KG1 (cell line): ENCODE measurements around the gene ZNF143.
"Not testable (repeated sequence)": the region's sequence is repeated elsewhere in the genome, so short reads cannot be mapped to it uniquely, and the experiment has no call there.

Experiments used
- DNase-seq: peaks from one replicate; lab custom pipeline; 2025; lab: John Stamatoyannopoulos, UW

ZNF143 gene

GRCh38 chr11:9460322-9461062, at the start of gene ZNF143:
Gene ZNF143 (plus strand): TSS chr11:9461012. CDS start chr11:9471309, 10,297 bp downstream.
- peak; percentile 99 for DNase-seq

- DNase-seq = no peak
Measured at GRCh38 chr11:9428706-9429105, 32.1 kb upstream of the ZNF143 start.

GRCh38 chr11:9438611-9439010, 22.2 kb upstream of the ZNF143 start:
- no peak for DNase-seq

GRCh38 chr11:9446230-9446629, 14.6 kb upstream of the ZNF143 start:
- no peak for DNase-seq

- no peak for DNase-seq
Measured at GRCh38 chr11:9448576-9449352, 12.0 kb upstream of the ZNF143 start.

DNA sequence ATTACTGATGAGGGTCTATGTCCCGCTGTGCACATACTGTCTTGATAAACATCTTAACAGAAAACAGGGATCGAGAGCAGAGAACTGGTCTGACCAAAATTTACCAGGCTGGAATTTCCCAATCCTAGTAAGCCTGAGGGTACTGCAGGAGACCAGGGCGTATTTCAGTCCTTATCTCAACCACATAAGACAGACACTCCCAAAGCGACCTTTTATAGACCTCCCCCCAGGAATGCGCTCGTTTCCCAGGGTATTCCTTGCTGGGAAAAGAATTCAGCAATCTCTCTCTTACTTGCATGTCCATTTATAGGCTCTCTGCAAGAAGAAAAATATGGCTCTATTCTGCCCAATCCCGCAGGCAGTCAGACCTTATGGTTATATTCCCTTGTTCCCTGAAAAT, 8.8 kb upstream of the ZNF143 start:
- not testable (repeated sequence) for DNase-seq

- DNase-seq = no peak
Measured at GRCh38 chr11:9455722-9456121, 5.1 kb upstream of the ZNF143 start.

DNA sequence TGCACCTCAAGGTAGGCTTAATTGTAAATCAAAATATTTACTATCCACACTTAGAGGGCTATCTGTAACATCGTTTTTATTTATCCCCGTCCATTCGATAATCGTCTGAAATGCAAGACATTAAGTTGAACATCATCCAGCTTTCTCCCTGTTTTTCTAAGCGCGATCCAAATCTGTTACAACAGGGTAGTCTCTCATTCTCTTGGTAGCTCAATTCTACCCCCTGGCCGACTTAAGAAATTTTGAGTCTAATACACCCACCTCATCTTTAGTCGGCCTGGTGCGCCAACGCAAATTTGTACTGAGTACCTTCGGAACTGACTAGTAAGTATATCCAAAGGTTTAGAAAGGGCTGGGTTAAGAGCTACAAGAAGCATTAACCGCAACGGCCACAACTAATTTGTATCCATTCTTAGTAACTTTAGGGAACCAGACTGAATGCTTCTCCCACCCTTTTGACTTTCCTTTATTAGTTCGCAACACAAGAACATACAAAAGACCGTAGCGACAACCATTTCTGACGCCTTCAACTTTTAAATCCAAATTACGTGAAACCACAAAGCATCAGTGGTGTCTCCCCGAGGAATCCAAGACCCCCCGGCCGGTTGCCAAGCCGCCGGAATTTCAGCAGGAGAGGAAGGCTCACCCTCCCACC, 1.0 kb upstream of the ZNF143 start:
- DNase-seq = peak; percentile 47

DNA sequence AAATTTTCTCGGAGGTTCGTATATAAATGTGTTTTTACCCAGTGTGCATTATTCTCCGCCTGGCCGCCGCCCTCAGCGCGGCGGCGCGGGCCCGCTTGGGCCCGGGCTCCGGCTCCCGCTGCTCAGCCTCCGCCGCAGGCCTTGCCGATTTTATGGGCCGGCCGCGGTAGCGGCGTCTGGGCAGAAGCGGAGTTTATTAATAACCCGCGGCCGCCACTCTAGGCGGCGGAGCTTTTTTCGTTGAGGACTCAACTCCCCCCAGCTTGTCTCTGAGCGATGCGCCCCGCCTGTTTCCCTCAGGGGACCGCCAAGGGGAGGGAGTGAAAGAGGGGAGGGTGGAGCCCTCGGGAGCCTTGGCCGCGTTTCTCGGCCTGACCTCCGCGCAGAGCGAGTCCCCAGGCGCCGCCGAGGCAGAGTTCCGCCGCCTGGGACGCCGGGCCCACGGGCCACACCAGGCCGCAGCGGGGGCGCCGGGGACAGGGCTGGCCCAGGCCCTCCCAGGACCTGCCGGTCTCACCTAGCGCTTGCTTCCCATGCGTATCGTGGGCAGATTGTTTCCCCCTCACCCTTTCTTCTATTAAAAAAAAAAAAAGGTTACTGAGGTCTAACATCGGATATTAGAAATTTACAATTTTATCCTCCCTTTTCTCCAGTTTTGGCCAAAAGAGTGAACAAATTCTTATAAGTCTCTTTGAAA, 399 bp downstream of the ZNF143 start:
- peak; percentile 76 for DNase-seq

- DNase-seq = no peak
Measured at GRCh38 chr11:9461760-9462134, 935 bp downstream of the ZNF143 start.

DNA sequence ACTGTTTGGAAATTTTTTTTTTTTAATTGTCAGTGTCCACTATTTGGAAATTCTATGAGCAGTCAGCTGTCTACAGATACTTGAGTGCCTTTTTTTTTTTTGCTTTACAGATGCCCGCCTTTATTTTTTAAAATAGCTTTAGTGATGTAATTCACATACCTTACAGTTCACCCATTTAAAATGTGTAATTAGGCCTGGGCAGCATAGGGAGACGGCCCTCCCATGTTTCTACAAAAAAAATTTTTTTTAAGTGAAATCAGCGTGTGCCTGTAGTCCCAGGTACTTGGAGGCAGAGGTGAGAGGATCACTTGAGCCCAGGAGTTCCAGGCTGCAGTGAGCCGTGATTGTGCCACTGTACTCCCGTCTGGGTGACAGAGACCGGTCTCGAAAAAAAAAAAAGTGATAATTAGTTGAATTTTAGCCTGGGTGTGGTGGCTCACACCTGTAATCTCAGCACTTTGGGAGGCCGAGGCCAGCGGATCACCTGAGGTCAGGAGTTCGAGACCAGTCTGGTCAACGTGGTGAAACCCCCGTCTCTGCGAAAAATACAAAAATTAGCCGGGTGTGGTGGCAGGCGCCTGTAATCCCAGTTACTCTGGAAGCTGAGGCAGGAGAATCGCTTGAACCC, 1.5 kb downstream of the ZNF143 start:
- no peak for DNase-seq

- no peak for DNase-seq
Measured at GRCh38 chr11:9462806-9463537, 2.2 kb downstream of the ZNF143 start.

- DNase-seq = no peak
Measured at GRCh38 chr11:9470765-9471164, 10.0 kb downstream of the ZNF143 start.

DNA sequence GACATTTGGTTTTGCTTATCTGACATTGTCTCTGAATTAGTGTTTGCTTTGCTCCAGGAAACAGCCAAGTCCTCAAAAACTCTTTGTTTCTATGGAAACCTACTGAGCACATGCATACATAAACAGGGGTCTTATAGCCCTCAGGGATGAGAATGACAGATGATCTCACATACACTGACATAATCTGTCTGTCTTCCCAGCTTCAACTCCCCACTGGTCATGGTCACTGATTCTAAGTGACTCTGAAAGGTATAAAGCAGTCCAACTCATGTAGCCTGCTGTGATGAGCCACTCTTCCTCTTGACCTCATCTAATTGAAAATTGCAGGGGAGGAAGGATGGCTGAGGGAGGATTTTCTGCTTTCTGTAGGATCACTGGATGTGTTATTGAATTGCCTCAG, 12.6 kb downstream of the ZNF143 start:
- DNase-seq = no peak

DNA sequence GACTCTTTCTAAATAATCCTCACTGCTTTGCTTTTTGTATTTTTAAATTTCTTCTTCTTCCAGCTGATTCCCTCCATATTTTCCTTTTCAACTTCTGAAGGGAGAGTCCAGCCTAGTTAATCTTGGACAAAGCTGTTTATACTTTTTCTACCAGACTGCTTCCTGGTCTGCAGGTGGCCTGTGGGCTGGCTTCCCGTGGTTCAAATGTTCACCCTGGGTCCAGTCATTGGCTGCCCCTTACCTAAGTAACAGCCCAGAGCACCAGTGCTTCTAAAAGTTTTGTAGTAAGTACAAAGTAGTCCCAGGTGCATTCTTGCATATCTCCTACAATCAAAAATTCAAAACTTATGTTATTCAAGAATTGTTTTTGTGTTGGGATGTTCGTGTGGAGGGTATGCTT, 19.1 kb downstream of the ZNF143 start:
- no peak for DNase-seq

DNA sequence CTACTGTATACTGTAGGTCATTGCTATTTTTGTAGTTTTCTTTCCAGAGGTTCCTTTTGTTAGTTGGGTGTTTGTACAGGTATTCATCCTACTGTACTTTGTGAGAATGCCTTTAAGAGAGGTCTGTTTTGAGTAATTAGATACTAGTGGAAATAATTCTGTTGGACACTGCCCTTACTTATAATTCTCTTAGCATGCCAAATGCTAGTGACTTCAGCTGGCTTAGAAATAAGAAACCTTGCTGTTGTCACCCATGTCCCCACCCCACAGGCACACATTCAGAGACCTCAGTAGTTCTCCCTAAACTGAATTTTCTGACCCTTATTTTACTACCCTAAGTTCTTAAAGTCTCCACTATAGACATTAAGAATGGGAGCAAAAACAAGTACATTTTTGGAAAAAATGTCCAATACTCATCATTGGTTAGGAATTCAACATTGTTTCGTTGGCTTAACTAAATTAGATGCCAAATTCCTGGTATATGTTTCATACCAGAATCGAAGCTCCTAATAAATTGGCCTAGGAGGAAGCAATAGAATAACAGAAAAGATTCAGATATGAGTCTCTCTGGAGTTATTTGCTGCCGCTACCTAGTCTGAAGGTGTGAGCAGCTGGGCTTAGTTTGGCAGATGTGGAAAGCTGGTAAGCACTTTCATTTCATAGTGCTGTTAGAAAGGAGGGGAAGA, 28.4 kb downstream of the ZNF143 start:
- DNase-seq = no peak

DNA sequence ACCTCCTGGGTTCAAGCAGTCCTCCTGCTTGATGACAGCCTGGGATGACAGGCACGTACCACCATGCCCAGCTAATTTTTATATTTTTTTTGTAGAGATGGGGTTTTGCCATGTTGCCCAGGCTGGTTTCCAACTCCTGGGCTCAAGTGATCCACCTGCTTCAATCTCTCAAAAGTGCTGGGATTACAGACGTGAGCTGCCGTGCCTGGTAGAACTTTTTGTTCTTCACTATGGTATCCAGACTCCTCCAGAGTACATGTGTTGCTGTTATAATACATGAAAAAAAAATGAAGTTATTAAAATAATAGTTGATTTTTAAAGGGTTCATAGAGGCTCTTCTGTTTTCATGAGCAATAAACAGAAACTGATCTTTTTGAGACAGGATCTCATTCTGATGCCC, 29.6 kb downstream of the ZNF143 start:
- DNase-seq = no peak

GRCh38 chr11:9493492-9493891, 32.7 kb downstream of the ZNF143 start:
- DNase-seq = no peak

- no peak for DNase-seq
Measured at GRCh38 chr11:9494316-9494715, 33.5 kb downstream of the ZNF143 start.

DNA sequence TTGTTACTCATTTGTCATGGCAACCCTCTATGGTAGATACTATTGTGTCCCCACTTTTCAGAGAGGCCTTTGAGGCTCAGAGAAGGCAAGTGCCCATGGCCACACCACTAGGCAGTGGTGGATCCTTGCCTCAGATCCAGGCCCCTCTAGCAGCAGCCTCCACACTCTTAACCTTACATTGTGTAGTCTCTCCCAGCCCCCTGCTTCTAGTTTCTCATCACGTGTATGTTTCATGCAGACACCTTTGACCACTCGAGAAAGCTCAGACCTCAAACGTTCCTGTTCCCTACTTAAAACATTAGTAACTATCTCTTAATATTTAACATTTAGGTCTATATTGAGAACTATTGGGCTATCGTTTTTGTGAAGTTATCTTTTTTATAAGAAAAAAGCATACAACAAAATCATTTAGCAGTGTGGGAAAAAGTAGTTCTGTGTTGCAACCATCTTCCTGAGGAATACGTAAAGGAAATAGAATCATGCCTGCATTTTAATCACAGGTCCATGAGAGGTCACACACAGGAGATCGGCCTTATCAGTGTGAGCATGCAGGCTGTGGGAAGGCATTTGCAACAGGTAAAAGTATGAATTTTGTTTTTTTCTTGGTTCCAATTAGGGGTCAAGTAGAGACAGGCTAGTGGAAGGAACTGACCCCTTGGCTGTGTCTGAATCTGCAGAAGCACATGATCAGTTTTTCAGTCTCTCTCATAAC, 35.1 kb downstream of the ZNF143 start:
- DNase-seq = no peak
